H7 (cell line): Measurements from ENCODE around the gene CRISP1. TPM values are rescaled to one million over a fixed set of nuclear protein-coding genes. Genes with fewer than 3 reads are reported as not detected.
"Not testable (repeated sequence)": the region's sequence is repeated elsewhere in the genome, so short reads cannot be mapped to it uniquely, and the experiment has no call there.

ENCODE experiments used
- DNase-seq: peaks from one replicate; pipeline ENCODE4 v3.0.0; 2012
- H3K27me3 ChIP-seq: 2 replicates; pipeline ENCODE4 v1.6.0; 2011; ENCODE audit warnings: mild to moderate bottlenecking, low read length; ENCODE audit not compliant: control insufficient read depth, insufficient read depth
- H3K36me3 ChIP-seq: replicated peaks from 2 replicates; pipeline ENCODE4 v1.5.1; 2011; ENCODE audit warnings: low read length; ENCODE audit not compliant: control insufficient read depth, insufficient read depth
- H3K4me3 ChIP-seq: 2 replicates; pipeline ENCODE4 v1.5.1; 2011; ENCODE audit warnings: low read depth, mild to moderate bottlenecking, control low read depth, low read length, moderate library complexity; ENCODE audit not compliant: insufficient read depth
- total RNA-seq: library from RNA; depleted of rRNA; stranded (reverse); fragments of >200 nt; shearing (Covaris generic); gene quantifications from 2 replicates; pipeline ENCODE4 v1.2.3, GENCODE V29; 2014; rRNA removed

Gene CRISP1, protein sequence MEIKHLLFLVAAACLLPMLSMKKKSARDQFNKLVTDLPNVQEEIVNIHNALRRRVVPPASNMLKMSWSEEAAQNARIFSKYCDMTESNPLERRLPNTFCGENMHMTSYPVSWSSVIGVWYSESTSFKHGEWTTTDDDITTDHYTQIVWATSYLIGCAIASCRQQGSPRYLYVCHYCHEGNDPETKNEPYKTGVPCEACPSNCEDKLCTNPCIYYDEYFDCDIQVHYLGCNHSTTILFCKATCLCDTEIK
- total RNA-seq: not detected in 2 replicates

DNA sequence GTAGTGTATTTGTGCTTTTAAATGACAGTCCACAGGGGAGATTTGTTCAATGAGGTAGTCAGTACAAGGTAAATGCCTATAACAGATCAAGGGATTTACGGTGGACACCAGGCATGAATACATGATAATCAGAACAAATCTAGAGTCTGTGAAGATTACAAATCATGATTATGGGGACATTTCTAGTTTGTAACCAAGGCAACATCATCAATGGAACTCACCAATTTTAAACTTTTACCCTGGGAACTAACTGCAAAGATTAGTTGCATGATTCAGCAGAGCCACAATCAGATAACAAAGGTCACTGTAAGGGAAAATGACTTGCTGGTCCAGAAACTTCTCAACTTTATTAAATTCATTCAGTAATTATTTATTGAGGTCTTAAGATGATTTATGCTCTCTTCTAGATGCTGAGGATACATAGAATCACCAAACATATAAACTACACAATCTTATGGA, at the start of gene CRISP1:
TSS of gene CRISP1 (minus strand) at position 51 of the 459 bp plus-strand sequence. CDS start 9,135 bp downstream, outside the sequence.
- Histone ChIP-seq H3K36me3 (no peaks in the 10 kb centered on the region), H3K27me3 (no peaks in the 10 kb centered on the region), H3K4me3 (no peak within 1 kb of the TSS)
- no peak for DNase-seq

DNA sequence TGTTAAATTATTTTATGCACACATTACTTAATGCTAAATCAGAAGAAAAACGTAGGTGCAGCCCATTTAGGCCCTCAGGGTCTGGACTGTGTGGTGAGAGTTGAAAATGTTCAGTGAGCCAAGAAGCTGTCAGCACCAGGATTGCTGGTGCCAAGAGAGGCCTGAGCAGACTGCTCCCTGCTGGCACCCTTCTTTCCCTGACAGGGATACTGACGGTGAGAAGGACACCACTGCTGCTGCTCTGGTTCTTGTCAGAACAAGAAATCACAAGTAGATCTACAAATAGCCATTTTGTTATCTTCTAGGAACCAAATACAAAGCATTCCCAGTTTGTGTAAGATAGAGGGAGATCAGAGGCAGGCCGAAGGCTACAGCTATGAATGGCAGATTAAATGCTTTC, 48.7 kb upstream of the CRISP1 start:
- no peak overlapping the region for H3K4me3 ChIP-seq
- no peak for DNase-seq
- H3K36me3 ChIP-seq: no peaks in the 10 kb centered on the region
- no peaks in the 10 kb centered on the region for H3K27me3 ChIP-seq

DNA sequence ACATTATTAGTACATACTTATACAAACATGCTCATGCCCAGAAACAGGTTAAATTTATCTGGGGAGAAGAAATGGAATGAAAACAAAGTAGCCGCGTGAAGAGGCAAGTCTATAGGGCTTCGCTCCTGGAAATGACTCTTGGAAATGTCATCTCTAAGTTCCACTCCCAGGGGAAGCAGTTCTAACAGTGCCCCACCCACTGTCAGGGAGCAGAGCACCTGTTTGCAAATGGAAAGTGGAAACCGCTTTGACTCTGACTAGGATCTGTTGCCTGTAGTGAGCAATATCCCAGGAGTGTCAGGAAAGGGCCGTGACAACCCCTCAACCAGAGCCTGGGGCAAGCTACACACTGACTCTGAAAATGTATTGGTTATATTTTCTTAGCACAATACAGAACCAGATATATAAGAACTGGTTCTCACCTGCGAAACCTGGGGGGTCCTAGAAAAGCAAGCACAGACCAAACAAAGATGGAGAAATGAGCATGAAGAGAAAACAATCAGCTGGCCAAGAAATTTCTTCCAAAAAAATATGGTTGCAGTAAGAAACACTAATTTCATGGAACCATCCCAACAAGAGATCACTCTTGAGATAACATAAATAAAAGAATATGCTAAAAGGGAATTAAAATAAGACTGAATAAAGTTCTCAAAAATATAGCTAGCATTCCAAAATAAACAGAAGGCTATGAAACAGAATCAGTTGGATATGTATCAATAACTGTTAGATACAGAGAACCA, 47.5 kb upstream of the CRISP1 start:
- no peaks in the 10 kb centered on the region for H3K27me3 ChIP-seq
- DNase-seq: no peak
- no peaks in the 10 kb centered on the region for H3K36me3 ChIP-seq
- no peak overlapping the region for H3K4me3 ChIP-seq

DNA sequence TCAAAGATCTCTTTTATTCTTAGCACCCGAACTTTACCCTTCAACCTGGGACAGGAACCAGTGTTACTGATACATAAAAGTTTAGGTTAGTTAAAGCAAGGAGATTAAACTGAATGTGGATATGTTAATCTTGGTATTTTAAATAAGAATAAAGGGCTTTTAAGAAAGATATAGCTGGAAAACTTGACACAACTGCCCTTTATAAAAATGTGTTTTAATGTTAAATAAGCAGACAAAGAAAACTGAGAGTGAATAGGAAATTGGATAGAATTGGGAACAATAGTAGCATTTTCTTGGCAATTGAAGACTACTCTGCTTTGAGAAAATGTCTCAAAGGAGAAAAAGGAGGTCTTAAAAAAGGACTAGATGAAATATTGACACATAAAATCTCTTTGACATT, 45.9 kb upstream of the CRISP1 start:
- H3K36me3 ChIP-seq: no peaks in the 10 kb centered on the region
- H3K27me3 ChIP-seq: no peaks in the 10 kb centered on the region
- no peak for DNase-seq
- no peak overlapping the region for H3K4me3 ChIP-seq

DNA sequence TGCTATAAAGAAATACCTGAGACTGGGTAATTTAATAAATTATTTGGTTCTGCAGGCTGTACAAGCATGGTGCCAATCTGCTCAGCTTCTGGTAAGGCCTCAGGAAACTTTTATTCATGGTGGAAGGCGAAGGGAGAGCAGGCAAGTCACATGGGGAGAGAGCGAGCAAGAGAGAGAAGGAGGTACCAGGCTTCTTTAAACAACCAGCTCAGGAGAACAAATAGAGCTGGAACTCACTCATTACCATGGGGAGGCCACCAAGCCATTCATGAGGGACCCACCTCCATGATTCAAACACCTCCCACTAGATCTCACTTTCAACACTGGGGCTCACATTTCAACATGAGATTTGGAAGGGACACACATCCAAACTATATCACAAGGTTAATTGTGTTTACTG, 44.9 kb upstream of the CRISP1 start:
- Histone ChIP-seq H3K27me3 (no peaks in the 10 kb centered on the region), H3K36me3 (no peaks in the 10 kb centered on the region), H3K4me3 (no peak overlapping the region)
- DNase-seq: no peak

DNA sequence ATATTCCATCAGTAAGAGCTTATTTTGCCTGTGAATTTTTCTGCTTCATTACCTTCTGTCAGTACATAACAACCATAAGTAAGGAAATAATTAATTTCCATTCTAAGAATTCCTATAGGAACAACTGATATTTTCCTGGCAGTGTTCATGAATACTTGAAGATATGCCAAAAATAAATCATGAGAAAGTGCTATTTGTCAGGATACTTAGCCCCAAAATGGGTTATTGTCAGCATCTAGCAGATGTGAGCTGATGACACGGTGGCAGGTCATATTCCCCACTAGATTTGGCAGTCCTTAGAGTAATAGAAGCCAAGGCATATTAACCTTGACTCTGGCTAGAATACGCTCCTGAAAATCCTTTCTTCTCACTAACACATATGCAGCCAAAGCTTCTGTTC, 43.2 kb upstream of the CRISP1 start:
- Histone ChIP-seq H3K36me3 (no peaks in the 10 kb centered on the region), H3K4me3 (no peak overlapping the region), H3K27me3 (no peaks in the 10 kb centered on the region)
- no peak for DNase-seq

DNA sequence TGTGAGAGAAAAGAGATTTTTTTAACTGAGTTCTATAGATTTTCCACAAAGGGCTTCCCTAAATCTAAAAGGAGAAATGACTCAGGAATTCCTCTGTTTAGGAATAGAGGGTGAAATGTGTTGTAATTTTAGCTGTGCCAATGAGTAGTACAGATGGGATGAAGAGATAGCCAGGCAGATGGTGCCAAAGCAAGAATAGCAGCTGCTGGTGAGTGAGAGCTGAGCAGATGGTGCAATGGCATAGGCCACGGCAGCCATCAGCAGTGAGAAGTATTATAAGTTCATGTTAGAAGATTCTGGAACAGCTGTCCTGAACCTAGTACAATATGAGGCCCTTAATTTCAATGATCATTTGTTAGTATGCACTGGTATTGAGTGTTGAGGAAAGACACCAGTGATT, 40.2 kb upstream of the CRISP1 start:
- no peak for DNase-seq

DNA sequence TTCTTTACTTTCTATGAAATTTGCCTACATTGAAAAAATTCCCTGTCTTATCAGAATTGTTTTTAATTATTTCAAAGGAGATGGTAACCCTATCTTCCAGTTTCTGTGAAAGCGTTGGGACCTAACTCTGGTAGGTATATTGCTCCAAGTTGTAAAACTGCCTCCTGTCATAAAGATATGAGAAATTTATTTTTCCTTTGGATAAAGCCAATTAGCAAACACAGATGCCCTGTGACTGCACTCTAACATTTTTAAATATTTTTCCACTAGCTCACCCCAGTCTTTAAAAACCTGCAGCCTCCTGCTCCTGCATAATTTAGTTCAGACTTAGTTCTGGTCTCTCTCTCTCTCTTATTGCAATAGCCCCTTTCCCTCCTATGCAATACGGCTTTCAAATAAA, 39.0 kb upstream of the CRISP1 start:
- no peak for DNase-seq
- Histone ChIP-seq H3K27me3 (no peaks in the 10 kb centered on the region), H3K36me3 (no peaks in the 10 kb centered on the region), H3K4me3 (no peak overlapping the region)

More for the DNA sequence above, 40.2 kb upstream of the CRISP1 start:
- Histone ChIP-seq H3K27me3 (no peaks in the 10 kb centered on the region), H3K36me3 (no peaks in the 10 kb centered on the region), H3K4me3 (no peak overlapping the region)

DNA sequence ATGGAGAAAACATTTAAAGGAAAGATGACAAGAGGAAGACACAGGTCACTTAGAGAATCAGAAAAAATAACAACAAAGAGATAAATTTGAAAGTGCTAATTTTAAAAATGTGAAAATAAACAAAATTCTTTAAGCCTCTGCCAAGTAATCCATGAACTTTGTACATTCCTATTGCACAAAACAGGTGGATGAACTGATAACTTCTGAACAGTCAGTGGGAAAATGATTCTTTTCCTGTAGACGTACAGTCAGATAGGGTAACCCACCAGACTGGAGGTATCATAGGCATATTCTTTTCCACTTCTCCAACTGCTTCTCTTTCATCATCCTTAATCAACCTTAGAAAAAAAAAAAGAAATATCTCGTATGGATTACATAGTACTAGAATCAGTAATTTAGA, 36.5 kb upstream of the CRISP1 start:
- Histone ChIP-seq H3K4me3 (no peak overlapping the region), H3K27me3 (no peaks in the 10 kb centered on the region), H3K36me3 (no peaks in the 10 kb centered on the region)
- no peak for DNase-seq

DNA sequence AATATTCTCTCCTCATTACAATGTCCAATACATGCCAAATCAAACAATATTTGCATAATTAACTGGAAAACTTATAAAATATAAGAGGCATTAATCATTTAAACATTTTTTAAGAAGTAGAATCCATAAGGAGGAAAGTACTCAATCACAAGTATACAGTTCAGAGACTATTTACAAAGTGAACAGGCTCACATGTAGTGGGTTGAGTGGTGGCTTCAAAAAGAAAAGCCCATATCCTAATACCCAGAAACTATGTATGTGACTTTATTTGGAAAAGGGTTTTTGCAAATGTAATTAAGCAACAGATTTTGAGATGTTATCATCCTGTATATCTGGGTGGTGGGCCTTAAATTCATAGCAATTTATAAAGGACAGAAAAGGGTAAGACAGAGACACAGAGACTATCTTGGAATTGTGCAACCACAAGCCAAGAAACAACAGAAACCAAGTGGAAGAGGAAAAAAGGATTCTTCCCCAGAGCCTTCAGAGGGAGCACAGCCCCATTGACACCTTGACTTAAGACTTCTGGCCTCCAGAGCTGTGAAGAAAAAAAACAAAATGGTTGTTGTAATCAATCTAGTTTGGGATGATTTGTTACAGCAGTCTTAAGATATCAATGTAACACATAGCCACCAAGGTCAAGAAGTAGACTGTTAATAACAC, 32.7 kb upstream of the CRISP1 start:
- H3K36me3 ChIP-seq: no peaks in the 10 kb centered on the region
- no peak overlapping the region for H3K4me3 ChIP-seq
- no peak for DNase-seq
- peaks cover 1% of the 10 kb centered on the region; the same call in 1 of the 2 replicates for H3K27me3 ChIP-seq

DNA sequence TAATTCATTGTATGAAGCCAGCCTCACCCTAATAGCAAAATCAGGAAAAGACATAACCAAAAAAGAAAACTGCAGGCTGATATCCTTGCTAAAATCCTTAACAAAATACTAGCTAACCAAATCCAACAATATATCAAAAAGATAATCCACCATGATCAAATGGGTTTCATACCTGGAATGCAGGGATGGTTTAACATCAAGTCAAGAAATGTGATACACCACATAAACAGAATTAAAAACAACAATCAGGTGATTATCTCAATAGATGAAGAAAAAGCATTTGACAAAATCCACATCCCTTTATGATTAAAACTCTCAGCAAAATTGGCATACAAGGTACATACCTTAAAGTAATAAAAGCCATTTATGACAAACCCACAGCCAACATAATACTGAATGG, 29.2 kb upstream of the CRISP1 start:
- not testable (repeated sequence) for H3K4me3 ChIP-seq, DNase-seq, H3K36me3 ChIP-seq
- H3K27me3 ChIP-seq: peaks cover 25% of the 10 kb centered on the region

DNA sequence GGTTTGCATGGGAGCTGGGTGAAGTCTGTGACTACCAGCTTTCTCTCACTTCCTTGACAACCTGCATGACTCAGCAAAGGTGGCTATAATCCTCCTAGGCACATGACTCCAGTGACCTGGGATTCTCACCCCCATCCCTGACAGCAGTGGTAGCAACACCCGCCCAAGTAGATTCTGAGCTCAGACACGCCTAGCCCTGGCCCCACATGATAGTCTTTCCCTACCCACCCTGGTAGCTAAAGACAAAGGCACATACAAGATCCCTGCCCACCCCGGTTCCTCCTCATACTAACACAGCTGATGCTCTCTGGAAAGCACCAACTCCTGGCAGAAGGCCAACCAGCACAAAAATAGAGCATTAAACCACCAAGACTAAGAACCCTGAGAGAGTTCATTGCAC, 25.9 kb upstream of the CRISP1 start:
- Histone ChIP-seq H3K27me3 (peaks cover 57% of the 10 kb centered on the region), H3K36me3 (no peaks in the 10 kb centered on the region), H3K4me3 (no peak overlapping the region)
- DNase-seq: no peak

DNA sequence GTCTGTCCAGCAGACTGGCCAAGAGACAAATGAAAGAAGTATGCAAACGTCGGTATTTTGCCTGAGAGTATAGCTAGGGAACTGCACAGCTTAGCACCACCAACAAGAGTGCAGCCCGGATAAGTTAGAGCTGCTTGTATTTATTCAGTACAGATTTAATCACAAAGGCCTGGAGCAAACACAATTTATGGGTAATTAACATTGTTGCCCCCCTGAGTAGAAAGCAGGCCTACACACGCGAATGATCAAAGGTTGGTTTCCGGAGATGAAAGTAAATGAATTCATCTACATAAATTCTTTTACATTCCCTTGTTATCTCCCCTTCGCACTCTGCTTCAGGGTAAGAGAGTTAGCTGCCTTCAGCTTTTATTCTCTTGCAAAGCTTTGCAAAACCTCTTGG, 24.7 kb upstream of the CRISP1 start:
- peaks cover 66% of the 10 kb centered on the region for H3K27me3 ChIP-seq
- no peaks in the 10 kb centered on the region for H3K36me3 ChIP-seq
- no peak overlapping the region for H3K4me3 ChIP-seq
- no peak for DNase-seq

DNA sequence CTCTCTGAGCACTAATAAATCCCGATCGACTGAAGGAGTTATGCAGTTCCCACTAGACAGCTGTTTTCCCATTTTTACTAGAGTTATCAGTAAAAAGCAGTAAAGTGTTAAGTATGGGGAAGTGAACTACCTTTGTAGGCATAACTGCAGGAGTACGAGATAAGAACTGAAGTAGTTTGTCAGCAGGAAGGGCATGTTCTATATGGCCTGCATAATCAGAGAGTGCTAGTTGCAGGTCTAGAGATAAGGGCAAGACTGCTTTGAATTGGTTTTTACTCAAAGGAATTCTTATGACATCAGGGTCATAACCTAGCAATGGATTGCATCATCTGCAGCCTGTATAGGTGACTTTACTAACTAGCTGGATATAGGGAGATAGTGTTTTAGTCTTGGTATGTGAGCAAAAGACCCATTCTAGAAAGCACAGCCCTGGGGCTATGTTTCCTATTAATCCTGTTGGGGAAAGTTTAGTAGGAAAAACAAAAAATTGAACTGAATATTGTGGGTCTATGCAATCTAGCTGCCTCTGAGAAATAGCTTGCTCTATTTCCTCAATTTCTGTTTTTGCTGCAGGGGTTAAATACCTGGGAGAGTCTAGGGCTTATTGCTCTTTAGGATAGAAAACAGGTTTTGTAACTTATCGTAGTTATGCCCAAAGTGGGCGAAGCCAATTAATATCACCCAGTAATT, 22.6 kb upstream of the CRISP1 start:
- Histone ChIP-seq H3K4me3 (no peak overlapping the region), H3K36me3 (no peaks in the 10 kb centered on the region), H3K27me3 (peaks cover 70% of the 10 kb centered on the region)
- DNase-seq: no peak
